Measurements from ENCODE around the gene ENKUR.

DNA sequence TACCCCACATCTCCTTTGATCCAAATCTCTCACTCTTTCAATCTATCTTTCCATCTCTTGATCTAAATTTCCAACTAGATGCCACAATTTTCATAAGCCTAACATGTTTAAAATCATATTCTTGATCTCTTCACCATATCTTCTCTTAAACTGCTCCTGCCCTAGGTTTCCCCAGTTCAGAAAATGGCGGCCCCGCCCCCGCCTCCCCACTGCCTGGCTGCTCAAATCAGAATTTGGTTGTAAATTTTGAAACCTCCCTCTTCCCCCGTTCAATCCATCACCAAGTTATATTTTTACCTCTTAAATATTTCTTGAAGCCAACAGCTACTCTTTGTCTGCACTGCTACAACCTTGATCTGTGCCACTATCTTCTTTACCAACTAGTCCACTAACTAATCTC, 36.3 kb downstream of the ENKUR start:
- no peak for TF ChIP-seq CTCF (IDR thresholded peaks at IDR 0.05)
- TF ChIP-seq POLR2AphosphoS5 (IDR thresholded peaks at IDR 0.05; ENCODE audit: low read depth, low read length), result no peak
- no peak for TF ChIP-seq REST (IDR thresholded peaks at IDR 0.05; ENCODE audit: insufficient read depth in 1 of 2, low read depth in 2 of 2, low read length in 1 of 2)
